ENCODE data around the gene DGKB. TPM values are rescaled to one million over a fixed set of nuclear protein-coding genes. Genes with fewer than 3 reads are reported as not detected.

The DGKB gene
- total RNA-seq, 1 experiment from 2014 or later, result not detected

- Mint-ChIP-seq H3K9me3 (ENCODE audit: low read depth, unreplicated experiment) (no peaks in the 10 kb centered on the region), H3K4me1 (ENCODE audit: low read depth, unreplicated experiment) (peaks cover 21% of the 10 kb centered on the region), H3K36me3 (ENCODE audit: insufficient read depth, unreplicated experiment) (peaks cover 5% of the 10 kb centered on the region), H3K27ac (ENCODE audit: unreplicated experiment) (no peak overlapping the region), H3K4me3 (ENCODE audit: low read depth, unreplicated experiment) (no peak overlapping the region), H3K27me3 (ENCODE audit: unreplicated experiment) (no peaks in the 10 kb centered on the region)
- DNase-seq, result no peak
- intact Hi-C loops (cut with micrococcal nuclease; ENCODE audit: unreplicated experiment), result loop anchor here (10.0 kb wide), 1 partner anchor 453 kb away; no protein-coding TSS in a partner anchor
- CTCF ChIA-PET, result interaction anchor here (1.1 to 1.6 kb wide), 3 partner anchors 24 to 699 kb away, joined by 3 to 4 read pairs (median 3); no protein-coding TSS in a partner anchor
- no peak for TF ChIP-seq CTCF (IDR thresholded peaks at IDR 0.05; ENCODE audit: unreplicated experiment)
- BruUV-seq (replicated peaks), result no TSS peak
Observed at GRCh38 chr7:14687777-14688176, 214.8 kb downstream of the DGKB start.

GRCh38 chr7:14687241-14687640 is 215.3 kb downstream of the DGKB start:
- CTCF ChIA-PET, result interaction anchor here (0.6 to 1.6 kb wide), 4 partner anchors 24 to 699 kb away, joined by 3 to 4 read pairs (median 3); no protein-coding TSS in a partner anchor
- Mint-ChIP-seq H3K27ac (ENCODE audit: unreplicated experiment) (no peak overlapping the region), H3K27me3 (ENCODE audit: unreplicated experiment) (no peaks in the 10 kb centered on the region), H3K4me1 (ENCODE audit: low read depth, unreplicated experiment) (peaks cover 21% of the 10 kb centered on the region), H3K36me3 (ENCODE audit: insufficient read depth, unreplicated experiment) (peaks cover 5% of the 10 kb centered on the region), H3K9me3 (ENCODE audit: low read depth, unreplicated experiment) (no peaks in the 10 kb centered on the region), H3K4me3 (ENCODE audit: low read depth, unreplicated experiment) (no peak overlapping the region)
- DNase-seq, result no peak
- TF ChIP-seq CTCF (IDR thresholded peaks at IDR 0.05; ENCODE audit: unreplicated experiment), result no peak
- intact Hi-C loops (cut with micrococcal nuclease; ENCODE audit: unreplicated experiment), result loop anchor here (10.0 kb wide), 1 partner anchor 452 kb away; no protein-coding TSS in a partner anchor
- BruUV-seq (replicated peaks), result no TSS peak

GRCh38 chr7:14685167-14685566 is 217.4 kb downstream of the DGKB start:
- no peak for DNase-seq
- TF ChIP-seq CTCF (IDR thresholded peaks at IDR 0.05; ENCODE audit: unreplicated experiment), result no peak
- Mint-ChIP-seq H3K36me3 (ENCODE audit: insufficient read depth, unreplicated experiment) (peaks cover 5% of the 10 kb centered on the region), H3K9me3 (ENCODE audit: low read depth, unreplicated experiment) (no peaks in the 10 kb centered on the region), H3K4me3 (ENCODE audit: low read depth, unreplicated experiment) (no peak overlapping the region), H3K4me1 (ENCODE audit: low read depth, unreplicated experiment) (peaks cover 10% of the 10 kb centered on the region), H3K27ac (ENCODE audit: unreplicated experiment) (no peak overlapping the region), H3K27me3 (ENCODE audit: unreplicated experiment) (no peaks in the 10 kb centered on the region)
- BruUV-seq (replicated peaks), result no TSS peak
- CTCF ChIA-PET, result interaction anchor here (0.8 kb wide), 1 partner anchor 103 kb away, joined by 3 read pairs; no protein-coding TSS in a partner anchor
- intact Hi-C loops (cut with micrococcal nuclease; ENCODE audit: unreplicated experiment), result loop anchor here (10.0 kb wide), 1 partner anchor 450 kb away; no protein-coding TSS in a partner anchor

GRCh38 chr7:14682910-14683465 is 219.6 kb downstream of the DGKB start:
- BruUV-seq (replicated peaks), result no TSS peak
- intact Hi-C loops (cut with micrococcal nuclease; ENCODE audit: unreplicated experiment), result loop anchor here (10.0 kb wide), 1 partner anchor 448 kb away; no protein-coding TSS in a partner anchor

More at GRCh38 chr7:14682910-14683465, 219.6 kb downstream of the DGKB start:
- Mint-ChIP-seq H3K36me3 (ENCODE audit: insufficient read depth, unreplicated experiment) (no peaks in the 10 kb centered on the region), H3K4me1 (ENCODE audit: low read depth, unreplicated experiment) (no peaks in the 10 kb centered on the region), H3K9me3 (ENCODE audit: low read depth, unreplicated experiment) (no peaks in the 10 kb centered on the region), H3K27me3 (ENCODE audit: unreplicated experiment) (no peaks in the 10 kb centered on the region), H3K27ac (ENCODE audit: unreplicated experiment) (no peak overlapping the region), H3K4me3 (ENCODE audit: low read depth, unreplicated experiment) (no peak overlapping the region)
- no peak for DNase-seq
- TF ChIP-seq CTCF (IDR thresholded peaks at IDR 0.05; ENCODE audit: unreplicated experiment), result no peak
- CTCF ChIA-PET, result no interaction called here
